Lung microvascular endothelial cell (primary cell): ENCODE measurements around the gene TMC8. TPM values are rescaled to one million over a fixed set of nuclear protein-coding genes. Genes with fewer than 3 reads are reported as not detected.
"Not testable (repeated sequence)": the region's sequence is repeated elsewhere in the genome, so short reads cannot be mapped to it uniquely, and the experiment has no call there.

Source experiments
- DNase-seq, 2 donors: peaks; one replicate each; pipeline versions ENCODE4 v3.0.0 to v3.0.0-alpha.2; 2010; ENCODE audit warnings: low read depth in 2 of 2
- total RNA-seq: library from RNA; depleted of rRNA; stranded (reverse); fragments of >200 nt; gene quantifications from 2 replicates; pipeline ENCODE4 v1.2.1, GENCODE V29; 2014

Gene TMC8
- total RNA-seq, 1 donor from 2014 or later: 0.20 TPM

- no peak for DNase-seq
Observed at GRCh38 chr17:78135858-78136500, 5.4 kb downstream of the TMC8 start.

- DNase-seq: no peak
Observed at GRCh38 chr17:78137392-78138203, 7.0 kb downstream of the TMC8 start.

DNA sequence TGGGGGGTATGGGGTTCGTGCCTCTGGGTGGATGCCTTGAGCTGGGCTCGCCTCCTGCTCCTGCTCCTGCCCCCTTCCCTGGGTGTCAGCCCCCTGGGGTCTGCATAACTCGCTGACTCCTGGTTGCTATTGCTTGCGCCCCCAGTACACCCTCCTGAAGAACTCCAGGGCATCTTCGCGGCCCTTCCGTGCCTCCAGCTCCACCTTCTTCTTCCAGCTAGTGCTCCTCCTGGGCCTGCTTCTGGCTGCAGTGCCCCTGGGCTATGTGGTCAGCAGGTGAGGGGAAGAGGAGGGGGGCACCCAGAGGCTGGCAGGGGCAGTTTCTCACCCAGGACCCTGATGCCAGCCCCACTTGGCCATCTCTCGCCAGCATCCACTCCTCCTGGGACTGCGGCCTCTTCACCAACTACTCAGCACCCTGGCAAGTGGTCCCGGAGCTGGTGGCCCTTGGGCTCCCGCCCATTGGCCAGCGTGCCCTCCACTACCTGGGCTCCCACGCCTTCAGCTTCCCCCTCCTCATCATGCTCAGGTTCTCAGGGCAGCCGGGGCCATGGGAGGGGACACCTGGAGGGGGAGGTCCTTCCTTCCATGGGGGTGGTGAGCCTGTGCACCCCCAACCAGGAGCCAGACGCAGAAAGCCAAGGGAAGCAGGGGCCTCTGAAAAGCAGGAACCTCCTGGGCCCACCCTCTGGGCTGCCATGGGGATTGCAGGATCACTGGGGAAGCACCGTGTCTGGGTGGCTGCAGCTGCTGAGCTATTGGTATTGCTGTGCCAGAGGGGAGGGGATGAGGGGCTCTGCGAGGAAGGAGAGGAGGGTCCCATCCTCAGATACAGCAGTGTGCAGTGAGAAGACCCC lies 7.9 kb downstream of the TMC8 start:
- DNase-seq: no peak

DNA sequence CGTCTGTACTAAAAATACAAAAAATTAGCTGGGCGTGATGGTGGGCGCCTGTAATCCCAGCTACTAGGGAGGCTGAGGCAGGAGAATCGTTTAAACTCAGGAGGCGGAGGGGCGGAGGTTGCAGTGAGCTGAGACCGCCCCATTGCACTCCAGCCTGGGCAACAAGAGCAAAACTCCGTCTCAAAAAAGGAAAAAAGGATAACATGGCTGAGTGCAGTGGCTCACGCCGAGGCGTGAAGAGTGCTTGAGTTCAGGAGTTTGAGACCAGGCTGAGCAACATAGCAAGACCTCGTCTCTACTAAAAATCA lies 9.2 kb downstream of the TMC8 start:
- not testable (repeated sequence) for DNase-seq

DNA sequence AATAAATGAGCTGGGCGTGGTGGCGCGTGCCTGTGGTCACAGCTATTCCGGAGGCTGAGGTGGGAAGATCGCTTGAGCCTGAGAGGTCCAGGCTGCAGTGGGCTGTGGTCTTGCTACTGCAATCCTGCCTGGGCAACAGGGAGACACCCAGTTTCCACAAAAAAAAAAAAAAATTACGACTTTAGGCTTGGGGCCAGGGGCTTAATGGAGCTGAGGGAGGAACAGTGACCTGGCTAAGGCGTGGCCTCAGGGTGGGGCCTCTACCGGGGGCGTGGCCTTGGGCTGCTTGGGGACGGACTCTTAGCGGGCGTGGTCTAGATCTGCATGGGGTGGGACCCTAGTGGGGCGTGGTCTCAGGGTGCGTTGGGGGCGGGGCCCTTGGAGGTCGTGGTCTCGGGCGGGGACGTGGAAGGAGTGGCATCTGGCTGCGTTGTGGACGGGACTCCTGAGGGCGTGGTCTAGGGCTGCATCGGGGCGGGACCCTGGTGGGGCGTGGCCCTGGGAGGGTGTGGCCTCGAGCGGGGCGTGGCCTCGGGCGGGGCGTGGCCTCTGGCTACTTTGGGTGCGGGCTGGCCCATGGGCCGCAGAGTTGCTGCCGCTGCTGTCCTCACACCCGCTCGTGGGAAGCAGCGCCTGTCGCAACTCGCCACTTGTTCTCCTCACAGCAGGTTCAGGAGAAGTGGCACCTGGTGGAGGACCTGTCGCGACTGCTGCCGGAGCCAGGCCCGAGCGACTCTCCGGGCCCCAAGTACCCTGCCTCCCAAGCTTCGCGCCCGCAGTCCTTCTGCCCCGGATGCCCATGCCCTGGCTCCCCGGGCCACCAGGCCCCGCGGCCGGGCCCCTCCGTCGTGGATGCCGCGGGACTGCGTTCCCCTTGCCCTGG lies 9.8 kb downstream of the TMC8 start:
- DNase-seq: peak; percentile 72 to 97

GRCh38 chr17:78141437-78142118 lies 11.0 kb downstream of the TMC8 start:
- DNase-seq: peak in 1 of 2 donors; percentile 46

DNA sequence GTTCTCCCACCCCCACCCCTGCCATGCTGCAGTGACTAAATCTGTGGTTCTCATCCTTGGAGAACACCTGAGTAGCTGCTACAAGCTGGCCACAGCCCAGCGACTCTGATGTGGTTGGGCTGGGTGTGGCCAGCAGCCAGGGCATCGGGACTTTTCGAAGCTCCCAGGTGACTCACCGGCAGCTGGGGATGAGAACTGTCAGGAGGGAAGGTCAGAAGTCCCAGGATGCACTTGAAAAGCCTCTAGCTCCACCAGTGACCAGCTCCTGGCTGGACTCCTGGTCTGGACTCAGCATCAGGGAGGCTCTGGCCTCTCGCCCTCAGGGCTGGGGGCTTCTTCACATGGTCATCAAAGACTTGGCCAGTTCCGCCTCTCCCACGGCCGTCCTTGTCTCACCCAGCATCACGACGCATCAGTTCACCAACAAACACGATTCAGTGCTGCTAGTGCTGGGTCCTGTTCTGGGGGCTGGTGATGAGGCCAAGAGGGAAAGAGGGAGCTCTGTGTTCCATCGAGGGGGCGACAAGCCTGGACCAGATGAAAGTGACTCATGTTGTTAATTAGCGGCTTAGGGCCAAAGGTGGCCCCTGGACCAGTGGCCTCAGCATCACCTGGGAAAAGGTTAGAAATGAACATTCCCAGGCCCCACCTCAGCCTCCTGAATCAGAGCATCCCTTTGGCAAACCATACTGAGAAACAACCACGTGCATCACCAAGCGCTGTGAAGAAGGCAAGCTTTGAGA lies 11.7 kb downstream of the TMC8 start:
- peak; percentile 21 to 42 for DNase-seq

- DNase-seq: no peak
Observed at GRCh38 chr17:78143214-78144146, 12.9 kb downstream of the TMC8 start.

GRCh38 chr17:78144147-78144719 lies 13.7 kb downstream of the TMC8 start:
- DNase-seq: peak in 1 of 2 donors; percentile 73

GRCh38 chr17:78144736-78145641 lies 14.4 kb downstream of the TMC8 start:
- no peak for DNase-seq

GRCh38 chr17:78146471-78146869 lies 15.9 kb downstream of the TMC8 start:
- DNase-seq: no peak

DNA sequence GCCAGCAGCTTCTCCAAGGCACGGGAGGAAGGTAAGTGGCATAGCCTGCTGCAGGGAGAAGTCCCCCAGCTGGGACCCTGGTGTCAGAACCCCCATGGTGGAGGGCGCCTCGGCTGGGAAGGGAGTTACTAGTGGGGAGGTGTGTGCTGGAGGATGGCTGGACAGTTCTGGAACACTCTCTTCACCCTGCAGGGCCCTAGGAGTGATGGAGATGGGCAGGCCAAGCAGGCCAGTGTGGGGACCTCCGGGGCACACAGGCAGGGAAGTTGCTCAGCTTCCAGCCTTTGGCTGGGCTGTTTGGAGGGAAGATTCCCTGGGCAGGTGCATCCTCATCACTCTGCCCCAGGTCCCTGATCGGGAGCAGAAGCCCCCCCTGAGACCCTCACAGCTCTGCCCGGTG lies 16.3 kb downstream of the TMC8 start:
- no peak for DNase-seq

DNA sequence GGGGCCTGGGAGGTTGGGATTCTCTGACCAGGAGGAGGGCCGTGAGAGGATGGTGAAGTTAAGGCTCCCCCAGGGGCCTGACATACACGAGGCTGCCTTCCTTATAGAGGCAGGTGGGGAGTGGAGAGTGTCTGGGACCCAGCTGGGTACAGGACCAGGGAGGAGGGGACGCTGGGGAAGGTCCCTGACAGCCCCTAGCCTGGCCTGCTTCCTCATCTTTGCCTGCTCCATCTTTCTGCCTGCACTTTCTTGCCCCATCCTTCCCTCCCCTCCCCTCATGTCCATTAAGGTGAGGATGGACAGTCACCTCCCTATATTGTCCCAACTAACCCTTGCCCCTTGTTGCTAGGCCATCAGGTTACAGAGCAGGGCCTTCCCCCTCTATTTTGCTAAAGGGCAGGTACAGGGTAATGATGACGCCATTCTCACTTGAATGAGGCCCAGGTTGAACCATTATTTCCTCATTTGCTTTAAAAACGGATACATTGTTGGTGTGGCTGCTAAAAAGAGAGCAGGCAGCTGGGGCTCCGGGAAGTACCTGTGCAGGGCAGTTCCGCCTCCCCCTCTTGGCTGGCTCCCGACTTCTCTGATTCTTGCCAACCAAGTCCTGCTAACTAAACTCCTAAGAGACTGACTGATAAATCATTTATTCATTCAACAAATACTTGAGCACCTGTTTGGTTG lies 16.9 kb downstream of the TMC8 start:
- DNase-seq: no peak

DNA sequence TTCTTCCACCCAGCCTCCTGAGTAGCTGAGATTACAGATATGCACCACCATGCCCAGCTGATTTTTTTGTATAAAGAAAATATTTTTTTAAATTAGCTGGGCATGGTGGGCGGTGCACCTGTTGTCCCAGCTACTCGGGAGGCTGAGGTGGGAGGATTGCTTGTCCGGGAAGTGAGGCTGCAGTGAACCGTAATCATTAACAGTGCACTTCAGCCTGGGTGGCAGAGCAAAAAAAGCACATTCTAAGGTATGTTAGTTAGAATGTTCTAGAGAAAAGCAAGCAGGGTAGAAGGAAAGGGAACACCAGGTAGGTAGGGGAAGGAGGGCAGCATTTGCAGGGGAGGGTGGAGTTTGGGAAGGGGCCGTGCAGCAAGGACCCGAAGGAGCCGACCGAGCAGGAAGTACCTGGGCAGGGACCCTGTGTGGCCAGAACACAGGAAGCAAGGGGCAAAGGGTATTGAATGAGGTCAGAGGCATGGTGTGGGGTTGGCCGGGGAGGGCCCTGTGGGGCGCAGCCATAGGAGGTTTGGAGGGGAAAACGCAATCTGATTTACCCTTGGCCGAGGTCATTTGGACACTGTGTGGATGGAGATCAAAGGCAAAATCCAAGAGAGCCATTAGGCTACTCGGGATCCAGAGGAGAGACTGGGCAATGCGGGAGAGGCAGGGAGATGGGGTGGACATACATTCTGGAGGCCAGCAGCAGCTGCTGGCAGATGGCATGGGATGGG lies 17.9 kb downstream of the TMC8 start:
- no peak for DNase-seq

- DNase-seq: no peak
Observed at GRCh38 chr17:78151514-78152008, 21.0 kb downstream of the TMC8 start.
